Stimulated activated CD8-positive, alpha-beta memory T cell treated with anti-CD3 and anti-CD28 coated beads, Interleukin-15, amount 100 ng/mL, for 4 hours (primary cell): Measurements from ENCODE around the gene NMT1.

ENCODE experiments used
- DNase-seq, 2 donors: peaks; one replicate each; pipeline ENCODE4 v3.0.0-alpha.2; 2020; ENCODE audit warnings: low read depth in 2 of 2

The NMT1 gene

GRCh38 chr17:45104907-45105624 lies 43.9 kb downstream of the NMT1 start:
- no peak for DNase-seq

- no peak for DNase-seq
Measured at GRCh38 chr17:45106096-45106495, 45.0 kb downstream of the NMT1 start.

GRCh38 chr17:45106582-45106981 lies 45.5 kb downstream of the NMT1 start:
- DNase-seq: no peak

GRCh38 chr17:45107293-45108010 lies 46.3 kb downstream of the NMT1 start:
- no peak for DNase-seq

GRCh38 chr17:45108051-45108450 lies 46.9 kb downstream of the NMT1 start:
- DNase-seq: no peak

- DNase-seq: no peak
Measured at GRCh38 chr17:45108595-45109521, 47.7 kb downstream of the NMT1 start.

GRCh38 chr17:45110676-45111611 lies 49.8 kb downstream of the NMT1 start:
- DNase-seq: no peak

- DNase-seq: no peak
Measured at GRCh38 chr17:45111850-45112249, 50.7 kb downstream of the NMT1 start.

GRCh38 chr17:45112559-45113423 lies 51.7 kb downstream of the NMT1 start:
- DNase-seq: no peak

GRCh38 chr17:45113424-45113754 lies 52.3 kb downstream of the NMT1 start:
- no peak for DNase-seq

GRCh38 chr17:45114117-45114932 lies 53.2 kb downstream of the NMT1 start:
- DNase-seq: no peak

- DNase-seq: no peak
Measured at GRCh38 chr17:45115015-45115625, 54.0 kb downstream of the NMT1 start.

- no peak for DNase-seq
Measured at GRCh38 chr17:45115871-45116270, 54.8 kb downstream of the NMT1 start.

- DNase-seq: no peak
Measured at GRCh38 chr17:45116434-45117016, 55.4 kb downstream of the NMT1 start.

GRCh38 chr17:45117334-45117733 lies 56.2 kb downstream of the NMT1 start:
- no peak for DNase-seq

- no peak for DNase-seq
Measured at GRCh38 chr17:45117848-45118646, 56.9 kb downstream of the NMT1 start.

- DNase-seq: no peak
Measured at GRCh38 chr17:45118691-45119090, 57.6 kb downstream of the NMT1 start.

- no peak for DNase-seq
Measured at GRCh38 chr17:45119964-45120363, 58.8 kb downstream of the NMT1 start.
